Right lobe of liver (tissue), 6 donors: Measurements from ENCODE around the gene PCNT. TPM values are rescaled to one million over a fixed set of nuclear protein-coding genes. Genes with fewer than 3 reads are reported as not detected.

Source experiments
- ATAC-seq, 4 donors: fragments of 200-7000 bp; cut with Tn5 transposase; one replicate each; pipeline ENCODE4 v1.9.1; 2020; ENCODE audit warnings: mild to moderate bottlenecking in 4 of 4, moderate library complexity in 4 of 4
- DNase-seq, 3 donors: peaks; one replicate each; pipeline ENCODE4 v3.0.0-alpha.2; 2020
- H3K27ac ChIP-seq, 3 donors: fragments of 200-600 bp; one replicate each; pipeline ENCODE4 v1.8.0; 2022
- H3K27me3 ChIP-seq, 2 donors: fragments of 200-600 bp; one replicate each; pipeline ENCODE4 v1.8.0; 2022
- H3K36me3 ChIP-seq, 4 donors: fragments of 200-600 bp; sonication (generic) in 1 of 4; one replicate each; pipeline versions ENCODE4 v1.5.1 to v1.8.0; 2017 to 2022; ENCODE audit warnings: control low read depth in 1 of 4
- H3K4me1 ChIP-seq, 4 donors: fragments of 200-600 bp; sonication (generic) in 1 of 4; one replicate each; pipeline versions ENCODE4 v1.5.1 to v1.8.0; 2017 to 2022; ENCODE audit warnings: control low read depth in 1 of 4
- H3K4me3 ChIP-seq, 3 donors: fragments of 200-600 bp; one replicate each; pipeline ENCODE4 v1.8.0; 2022
- H3K9me3 ChIP-seq, 4 donors: fragments of 200-600 bp; sonication (generic) in 1 of 4; one replicate each; pipeline versions ENCODE4 v1.5.1 to v1.8.0; 2017 to 2022; ENCODE audit warnings: control low read depth in 1 of 4
- POLR2A ChIP-seq: fragments of 450-650 bp; IDR thresholded peaks from one replicate; pipeline ENCODE4 v1.6.1; 2017; ENCODE audit warnings: antibody characterized with exemption, mild to moderate bottlenecking
- WGBS: methylation state at CpG from one replicate; pipeline ENCODE4 v1.1.6; 2018; ENCODE audit warnings: low coverage, low lambda C conversion rate; ENCODE audit not compliant: insufficient coverage; ENCODE audit errors: missing lambda C conversion rate; 5-methylcytosine and 5-hydroxymethylcytosine counted together
- intact Hi-C, 2 donors: fragments of 100-400 bp; cut with DNase I; formaldehyde crosslinking; loops; one replicate each; pipeline versions ENCODE4 v1.11.2 to v1.14.1; 2022
- total RNA-seq, 6 experiments: library from RNA; depleted of rRNA in 2 of 6; stranded (reverse); fragments of >200 nt in 2 of 6; fragmentation: NEBNext Ultra II Directional in 3 of 6; extraction: Animal tissue kit (Norgen Biotek cat#: 25700) in 3 of 6; gene quantifications; one replicate each; pipeline versions ENCODE4 v1.1.0 to v1.2.4, GENCODE V29; 2016 to 2023
- TF ChIP-seq, protein P1 (sequence below), 4 donors: fragments of 200-600 bp in 3 of 4; fragments of 450-650 bp in 1 of 4; IDR thresholded peaks; one replicate each; pipeline versions ENCODE4 v1.5.1 to v1.8.0; 2016 to 2022; ENCODE audit warnings: antibody characterized with exemption in 4 of 4, mild to moderate bottlenecking in 2 of 4
- donor health status: DM: no; HTN: yes; CAD: no.
- donor health status: DM: no; HTN: no; CAD: no.
- donor health status: DM: no; HTN: no; CAD: no.
- donor health status: DM: no; HTN: yes; CAD: no.
- donor health status: DM: no; HTN: yes; CAD: no.

PCNT gene
- total RNA-seq, 6 experiments from 2014 or later, result 9.9 to 18.2 (median 14.1) TPM

DNA sequence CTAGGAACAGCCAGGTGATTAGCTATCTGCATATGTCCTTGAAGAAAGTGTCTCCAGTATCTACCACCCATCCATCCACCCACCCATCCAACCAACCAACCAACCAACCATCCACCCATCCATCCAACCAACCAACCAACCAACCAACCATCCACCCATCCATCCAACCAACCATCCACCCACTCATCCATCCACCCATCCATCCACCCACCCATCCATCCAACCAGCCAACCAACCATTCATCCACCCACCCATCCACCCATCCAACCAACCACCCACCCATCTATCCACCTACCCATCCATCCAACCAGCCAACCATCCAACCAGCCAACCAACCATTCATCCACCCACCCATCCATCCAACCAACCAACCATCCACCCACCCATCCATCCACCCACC lies 12.4 kb upstream of the PCNT start:
- H3K36me3 ChIP-seq, result no peaks in the 10 kb centered on the region
- no peaks in the 10 kb centered on the region for H3K9me3 ChIP-seq
- ATAC-seq (no peak), DNase-seq (no peak)
- no peaks in the 10 kb centered on the region for H3K4me1 ChIP-seq
- H3K27ac ChIP-seq, result no peak overlapping the region
- no peaks in the 10 kb centered on the region for H3K27me3 ChIP-seq
- intact Hi-C loops, result no loop called here
- H3K4me3 ChIP-seq, result no peak overlapping the region
- no peak for TF ChIP-seq POLR2A
- TF ChIP-seq, protein P1, sequence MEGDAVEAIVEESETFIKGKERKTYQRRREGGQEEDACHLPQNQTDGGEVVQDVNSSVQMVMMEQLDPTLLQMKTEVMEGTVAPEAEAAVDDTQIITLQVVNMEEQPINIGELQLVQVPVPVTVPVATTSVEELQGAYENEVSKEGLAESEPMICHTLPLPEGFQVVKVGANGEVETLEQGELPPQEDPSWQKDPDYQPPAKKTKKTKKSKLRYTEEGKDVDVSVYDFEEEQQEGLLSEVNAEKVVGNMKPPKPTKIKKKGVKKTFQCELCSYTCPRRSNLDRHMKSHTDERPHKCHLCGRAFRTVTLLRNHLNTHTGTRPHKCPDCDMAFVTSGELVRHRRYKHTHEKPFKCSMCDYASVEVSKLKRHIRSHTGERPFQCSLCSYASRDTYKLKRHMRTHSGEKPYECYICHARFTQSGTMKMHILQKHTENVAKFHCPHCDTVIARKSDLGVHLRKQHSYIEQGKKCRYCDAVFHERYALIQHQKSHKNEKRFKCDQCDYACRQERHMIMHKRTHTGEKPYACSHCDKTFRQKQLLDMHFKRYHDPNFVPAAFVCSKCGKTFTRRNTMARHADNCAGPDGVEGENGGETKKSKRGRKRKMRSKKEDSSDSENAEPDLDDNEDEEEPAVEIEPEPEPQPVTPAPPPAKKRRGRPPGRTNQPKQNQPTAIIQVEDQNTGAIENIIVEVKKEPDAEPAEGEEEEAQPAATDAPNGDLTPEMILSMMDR (IDR thresholded peaks at IDR 0.05), result no peak

DNA sequence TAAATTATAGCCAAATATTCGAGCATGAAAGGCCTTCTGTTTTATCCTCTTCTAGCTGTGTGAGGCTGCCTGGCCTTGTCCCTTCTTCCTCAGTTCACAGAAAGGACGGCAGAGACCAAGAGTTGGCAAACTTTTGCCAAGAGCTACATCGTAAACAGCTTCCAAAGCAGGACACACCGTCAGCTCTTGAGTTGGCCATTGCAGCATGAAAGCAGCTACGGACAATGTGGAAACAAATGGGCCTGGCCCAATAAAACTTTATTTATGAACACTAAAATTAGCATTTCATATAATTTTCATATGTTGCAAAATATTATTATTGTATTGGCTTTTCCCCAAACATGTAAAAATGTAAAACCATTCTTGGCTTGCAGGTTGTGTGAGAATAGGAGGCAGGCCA lies 11.0 kb upstream of the PCNT start:
- WGBS, result 94% methylated on average over 5 of the region's 5 CpGs

DNA sequence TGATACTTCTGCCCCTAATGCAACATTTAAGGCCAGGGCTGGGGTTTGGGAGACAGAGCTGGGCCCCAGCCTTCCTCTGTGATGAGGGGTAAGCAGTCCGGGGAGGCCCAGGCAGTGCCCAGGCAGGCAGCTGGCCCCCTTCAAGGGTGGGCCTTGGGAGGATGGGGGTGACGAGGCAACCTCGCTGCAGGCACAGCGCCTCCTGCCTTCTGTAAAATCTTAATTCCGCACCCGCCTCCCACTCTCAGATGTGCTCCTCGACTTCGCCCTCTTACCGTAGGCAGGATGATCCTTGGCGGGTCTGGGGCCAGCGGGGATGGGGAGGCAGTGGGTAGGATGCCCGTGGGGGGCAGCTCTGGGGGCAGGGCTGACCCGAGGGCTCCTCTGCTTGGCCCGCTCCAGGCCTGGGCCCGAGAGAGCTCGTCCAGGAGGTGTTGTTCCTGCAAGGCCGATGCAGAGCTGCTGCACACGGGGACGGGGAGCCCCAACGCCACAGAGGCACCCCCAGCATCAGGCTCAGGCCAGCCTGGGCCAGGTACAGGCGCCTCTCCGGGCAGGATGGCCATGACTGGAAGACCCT lies 9.4 kb upstream of the PCNT start:
- no peak for ATAC-seq
- Histone ChIP-seq H3K9me3 (no peaks in the 10 kb centered on the region), H3K36me3 (no peaks in the 10 kb centered on the region), H3K4me1 (no peaks in the 10 kb centered on the region), H3K27ac (no peak overlapping the region), H3K4me3 (no peak overlapping the region), H3K27me3 (no peaks in the 10 kb centered on the region)
- intact Hi-C loops, result no loop called here
- WGBS, result 99% methylated on average over 8 of the region's 22 CpGs
- no peak for DNase-seq
- TF ChIP-seq POLR2A, result no peak
- TF ChIP-seq, protein P1 (IDR thresholded peaks at IDR 0.05), result no peak

More for the DNA sequence above, 11.0 kb upstream of the PCNT start:
- ATAC-seq (no peak), DNase-seq (no peak)
- H3K4me1 ChIP-seq, result no peaks in the 10 kb centered on the region
- H3K36me3 ChIP-seq, result no peaks in the 10 kb centered on the region
- intact Hi-C loops, result no loop called here
- H3K9me3 ChIP-seq, result no peaks in the 10 kb centered on the region
- no peak overlapping the region for H3K4me3 ChIP-seq
- H3K27me3 ChIP-seq, result no peaks in the 10 kb centered on the region
- TF ChIP-seq, protein P1 (IDR thresholded peaks at IDR 0.05), result no peak
- TF ChIP-seq POLR2A, result no peak
- no peak overlapping the region for H3K27ac ChIP-seq

DNA sequence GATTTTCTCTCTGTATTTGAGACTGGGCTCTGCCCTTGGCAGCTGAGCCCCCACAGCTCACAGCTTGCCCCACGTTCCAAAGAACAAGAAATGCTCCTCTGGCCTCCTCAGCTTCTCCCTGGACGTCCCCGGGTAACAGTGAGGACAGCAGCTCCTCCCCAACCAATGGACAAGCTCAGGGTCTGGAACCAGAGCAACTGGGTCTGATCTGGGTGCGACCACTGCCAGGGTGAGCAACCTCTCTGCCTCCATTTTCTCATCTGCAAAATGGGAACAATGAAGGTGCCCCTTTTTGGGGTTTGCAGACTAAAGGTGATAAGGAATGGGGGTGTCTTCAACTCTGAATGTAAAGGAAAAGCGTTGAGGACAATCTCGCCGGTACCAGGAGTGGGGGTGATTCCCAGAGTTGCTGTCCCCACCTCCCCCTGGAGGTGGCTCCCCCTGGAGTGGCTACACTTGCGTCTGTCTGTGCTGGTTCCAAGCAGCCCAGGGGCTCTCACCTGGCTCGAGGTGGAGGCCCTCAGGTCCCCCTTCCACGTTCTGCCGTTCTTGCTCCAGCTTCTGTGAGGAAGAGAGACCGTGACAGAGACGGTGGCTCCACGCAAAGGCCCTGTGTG lies 7.1 kb upstream of the PCNT start:
- no peaks in the 10 kb centered on the region for H3K36me3 ChIP-seq
- 95% methylated on average over 6 of the region's 14 CpGs for WGBS
- intact Hi-C loops, result no loop called here
- no peaks in the 10 kb centered on the region for H3K9me3 ChIP-seq
- DNase-seq, result no peak
- TF ChIP-seq, protein P1 (IDR thresholded peaks at IDR 0.05), result no peak
- no peak for TF ChIP-seq POLR2A
- H3K27ac ChIP-seq, result no peak overlapping the region
- no peak for ATAC-seq
- no peaks in the 10 kb centered on the region for H3K4me1 ChIP-seq
- no peak overlapping the region for H3K4me3 ChIP-seq
- no peaks in the 10 kb centered on the region for H3K27me3 ChIP-seq
